ENCODE results near the gene ARMH1.

- TF ChIP-seq ZNF777 (tag by site-specific recombination; IDR thresholded peaks at IDR 0.05; ENCODE audit: borderline replicate concordance) (no peak), SETDB1 (IDR thresholded peaks at IDR 0.05; ENCODE audit: insufficient read length, low read length) (no peak), ZNF239 (tag by site-specific recombination; IDR thresholded peaks at IDR 0.05) (no peak), ZBTB49 (tag by site-specific recombination; IDR thresholded peaks at IDR 0.05; ENCODE audit: low read depth) (no peak), TCF7L2 (IDR thresholded peaks at IDR 0.05; ENCODE audit: borderline replicate concordance, low read depth, low read length) (no peak)
- TF ChIP-seq, protein P1, sequence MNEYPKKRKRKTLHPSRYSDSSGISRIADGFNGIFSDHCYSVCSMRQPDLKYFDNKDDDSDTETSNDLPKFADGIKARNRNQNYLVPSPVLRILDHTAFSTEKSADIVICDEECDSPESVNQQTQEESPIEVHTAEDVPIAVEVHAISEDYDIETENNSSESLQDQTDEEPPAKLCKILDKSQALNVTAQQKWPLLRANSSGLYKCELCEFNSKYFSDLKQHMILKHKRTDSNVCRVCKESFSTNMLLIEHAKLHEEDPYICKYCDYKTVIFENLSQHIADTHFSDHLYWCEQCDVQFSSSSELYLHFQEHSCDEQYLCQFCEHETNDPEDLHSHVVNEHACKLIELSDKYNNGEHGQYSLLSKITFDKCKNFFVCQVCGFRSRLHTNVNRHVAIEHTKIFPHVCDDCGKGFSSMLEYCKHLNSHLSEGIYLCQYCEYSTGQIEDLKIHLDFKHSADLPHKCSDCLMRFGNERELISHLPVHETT (tag by site-specific recombination; IDR thresholded peaks at IDR 0.05) = no peak
- TF ChIP-seq, protein P2, sequence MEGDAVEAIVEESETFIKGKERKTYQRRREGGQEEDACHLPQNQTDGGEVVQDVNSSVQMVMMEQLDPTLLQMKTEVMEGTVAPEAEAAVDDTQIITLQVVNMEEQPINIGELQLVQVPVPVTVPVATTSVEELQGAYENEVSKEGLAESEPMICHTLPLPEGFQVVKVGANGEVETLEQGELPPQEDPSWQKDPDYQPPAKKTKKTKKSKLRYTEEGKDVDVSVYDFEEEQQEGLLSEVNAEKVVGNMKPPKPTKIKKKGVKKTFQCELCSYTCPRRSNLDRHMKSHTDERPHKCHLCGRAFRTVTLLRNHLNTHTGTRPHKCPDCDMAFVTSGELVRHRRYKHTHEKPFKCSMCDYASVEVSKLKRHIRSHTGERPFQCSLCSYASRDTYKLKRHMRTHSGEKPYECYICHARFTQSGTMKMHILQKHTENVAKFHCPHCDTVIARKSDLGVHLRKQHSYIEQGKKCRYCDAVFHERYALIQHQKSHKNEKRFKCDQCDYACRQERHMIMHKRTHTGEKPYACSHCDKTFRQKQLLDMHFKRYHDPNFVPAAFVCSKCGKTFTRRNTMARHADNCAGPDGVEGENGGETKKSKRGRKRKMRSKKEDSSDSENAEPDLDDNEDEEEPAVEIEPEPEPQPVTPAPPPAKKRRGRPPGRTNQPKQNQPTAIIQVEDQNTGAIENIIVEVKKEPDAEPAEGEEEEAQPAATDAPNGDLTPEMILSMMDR (tag by site-specific recombination; IDR thresholded peaks at IDR 0.05) = no peak
- TF ChIP-seq, protein P3, sequence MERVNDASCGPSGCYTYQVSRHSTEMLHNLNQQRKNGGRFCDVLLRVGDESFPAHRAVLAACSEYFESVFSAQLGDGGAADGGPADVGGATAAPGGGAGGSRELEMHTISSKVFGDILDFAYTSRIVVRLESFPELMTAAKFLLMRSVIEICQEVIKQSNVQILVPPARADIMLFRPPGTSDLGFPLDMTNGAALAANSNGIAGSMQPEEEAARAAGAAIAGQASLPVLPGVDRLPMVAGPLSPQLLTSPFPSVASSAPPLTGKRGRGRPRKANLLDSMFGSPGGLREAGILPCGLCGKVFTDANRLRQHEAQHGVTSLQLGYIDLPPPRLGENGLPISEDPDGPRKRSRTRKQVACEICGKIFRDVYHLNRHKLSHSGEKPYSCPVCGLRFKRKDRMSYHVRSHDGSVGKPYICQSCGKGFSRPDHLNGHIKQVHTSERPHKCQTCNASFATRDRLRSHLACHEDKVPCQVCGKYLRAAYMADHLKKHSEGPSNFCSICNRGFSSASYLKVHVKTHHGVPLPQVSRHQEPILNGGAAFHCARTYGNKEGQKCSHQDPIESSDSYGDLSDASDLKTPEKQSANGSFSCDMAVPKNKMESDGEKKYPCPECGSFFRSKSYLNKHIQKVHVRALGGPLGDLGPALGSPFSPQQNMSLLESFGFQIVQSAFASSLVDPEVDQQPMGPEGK (tag by site-specific recombination; IDR thresholded peaks at IDR 0.05) = no peak
Measured at GRCh38 chr1:44662683-44663030, 11.9 kb upstream of the ARMH1 start.

Data from HEK293 (cell line).